ENCODE data around the gene TIAM2. TPM values are rescaled to one million over a fixed set of nuclear protein-coding genes. Genes with fewer than 3 reads are reported as not detected.

Gene TIAM2
- total and polyA plus RNA-seq, 10 of the 15 experiments (the other 5 are each of a cell fraction or from before 2014, with no cell fraction given) = 1.1 to 10.5 (median 2.3) TPM

DNA sequence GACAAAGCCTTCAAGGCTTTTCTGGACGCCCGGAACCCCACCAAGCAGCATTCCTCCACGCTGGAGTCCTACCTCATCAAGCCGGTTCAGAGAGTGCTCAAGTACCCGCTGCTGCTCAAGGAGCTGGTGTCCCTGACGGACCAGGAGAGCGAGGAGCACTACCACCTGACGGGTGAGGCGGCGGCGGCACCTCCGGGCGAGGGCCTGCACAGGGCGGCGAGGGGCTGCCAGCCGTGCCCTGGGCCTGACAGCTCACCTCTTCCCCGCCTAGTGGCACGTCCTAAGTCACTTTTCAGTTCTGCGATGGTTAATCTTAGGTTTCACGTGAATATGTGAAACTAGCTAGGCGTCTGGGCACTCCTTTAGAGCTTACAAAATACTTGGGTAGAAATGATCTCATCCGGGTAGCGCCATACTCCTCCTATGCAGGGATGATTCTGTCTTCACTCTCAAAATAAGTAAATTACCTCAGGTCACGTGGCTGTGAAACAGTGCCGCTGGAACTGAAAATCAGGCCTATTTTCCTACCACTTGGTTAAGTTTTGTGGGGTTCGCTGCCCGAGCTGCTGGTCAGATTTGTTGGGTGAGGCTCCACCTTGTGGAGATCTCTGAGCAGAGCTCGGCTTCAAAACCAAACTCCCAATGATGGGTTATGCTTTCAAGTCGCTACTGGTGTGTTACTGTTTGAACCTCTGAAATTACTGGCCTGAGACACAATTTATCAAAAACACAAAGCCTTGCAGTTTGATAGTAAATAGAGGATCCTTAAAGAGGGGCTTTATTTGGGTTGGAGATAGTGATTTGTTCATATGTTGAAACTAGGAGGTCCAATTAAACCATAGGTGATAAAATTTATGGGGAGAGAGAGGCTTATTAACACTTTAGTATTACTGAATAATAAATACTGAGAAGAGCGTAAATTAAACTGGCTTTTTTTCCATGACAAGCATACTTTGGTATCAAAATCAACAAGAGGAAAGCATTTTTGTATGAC lies 253.2 kb downstream of the TIAM2 start (continued):
- TF ChIP-seq, protein P1, sequence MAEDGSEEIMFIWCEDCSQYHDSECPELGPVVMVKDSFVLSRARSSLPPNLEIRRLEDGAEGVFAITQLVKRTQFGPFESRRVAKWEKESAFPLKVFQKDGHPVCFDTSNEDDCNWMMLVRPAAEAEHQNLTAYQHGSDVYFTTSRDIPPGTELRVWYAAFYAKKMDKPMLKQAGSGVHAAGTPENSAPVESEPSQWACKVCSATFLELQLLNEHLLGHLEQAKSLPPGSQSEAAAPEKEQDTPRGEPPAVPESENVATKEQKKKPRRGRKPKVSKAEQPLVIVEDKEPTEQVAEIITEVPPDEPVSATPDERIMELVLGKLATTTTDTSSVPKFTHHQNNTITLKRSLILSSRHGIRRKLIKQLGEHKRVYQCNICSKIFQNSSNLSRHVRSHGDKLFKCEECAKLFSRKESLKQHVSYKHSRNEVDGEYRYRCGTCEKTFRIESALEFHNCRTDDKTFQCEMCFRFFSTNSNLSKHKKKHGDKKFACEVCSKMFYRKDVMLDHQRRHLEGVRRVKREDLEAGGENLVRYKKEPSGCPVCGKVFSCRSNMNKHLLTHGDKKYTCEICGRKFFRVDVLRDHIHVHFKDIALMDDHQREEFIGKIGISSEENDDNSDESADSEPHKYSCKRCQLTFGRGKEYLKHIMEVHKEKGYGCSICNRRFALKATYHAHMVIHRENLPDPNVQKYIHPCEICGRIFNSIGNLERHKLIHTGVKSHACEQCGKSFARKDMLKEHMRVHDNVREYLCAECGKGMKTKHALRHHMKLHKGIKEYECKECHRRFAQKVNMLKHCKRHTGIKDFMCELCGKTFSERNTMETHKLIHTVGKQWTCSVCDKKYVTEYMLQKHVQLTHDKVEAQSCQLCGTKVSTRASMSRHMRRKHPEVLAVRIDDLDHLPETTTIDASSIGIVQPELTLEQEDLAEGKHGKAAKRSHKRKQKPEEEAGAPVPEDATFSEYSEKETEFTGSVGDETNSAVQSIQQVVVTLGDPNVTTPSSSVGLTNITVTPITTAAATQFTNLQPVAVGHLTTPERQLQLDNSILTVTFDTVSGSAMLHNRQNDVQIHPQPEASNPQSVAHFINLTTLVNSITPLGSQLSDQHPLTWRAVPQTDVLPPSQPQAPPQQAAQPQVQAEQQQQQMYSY (CRISPR knock-in tag; IDR thresholded peaks at IDR 0.05) = no peak
- TF ChIP-seq, protein P2, sequence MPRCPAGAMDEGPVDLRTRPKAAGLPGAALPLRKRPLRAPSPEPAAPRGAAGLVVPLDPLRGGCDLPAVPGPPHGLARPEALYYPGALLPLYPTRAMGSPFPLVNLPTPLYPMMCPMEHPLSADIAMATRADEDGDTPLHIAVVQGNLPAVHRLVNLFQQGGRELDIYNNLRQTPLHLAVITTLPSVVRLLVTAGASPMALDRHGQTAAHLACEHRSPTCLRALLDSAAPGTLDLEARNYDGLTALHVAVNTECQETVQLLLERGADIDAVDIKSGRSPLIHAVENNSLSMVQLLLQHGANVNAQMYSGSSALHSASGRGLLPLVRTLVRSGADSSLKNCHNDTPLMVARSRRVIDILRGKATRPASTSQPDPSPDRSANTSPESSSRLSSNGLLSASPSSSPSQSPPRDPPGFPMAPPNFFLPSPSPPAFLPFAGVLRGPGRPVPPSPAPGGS (IDR thresholded peaks at IDR 0.05; ENCODE audit: borderline replicate concordance, insufficient read depth, low read depth, low read length, poor library complexity, severe bottlenecking) = no peak
- TF ChIP-seq ZNF384 (IDR thresholded peaks at IDR 0.05; ENCODE audit: borderline replicate concordance, low read depth, low read length) = no peak
- no peak for TF ChIP-seq TARDBP (IDR thresholded peaks at IDR 0.05; ENCODE audit: borderline replicate concordance)

All from GM12878 (cell line).